Brain pericyte (primary cell): Measurements from ENCODE around the gene AFM.

ENCODE experiments used
- DNase-seq: peaks from one replicate; pipeline ENCODE4 v3.0.0-alpha.2; 2012; ENCODE audit warnings: low read depth, low spot score

Gene AFM

GRCh38 chr4:73451404-73451803 lies 30.1 kb upstream of the AFM start:
- no peak for DNase-seq

DNA sequence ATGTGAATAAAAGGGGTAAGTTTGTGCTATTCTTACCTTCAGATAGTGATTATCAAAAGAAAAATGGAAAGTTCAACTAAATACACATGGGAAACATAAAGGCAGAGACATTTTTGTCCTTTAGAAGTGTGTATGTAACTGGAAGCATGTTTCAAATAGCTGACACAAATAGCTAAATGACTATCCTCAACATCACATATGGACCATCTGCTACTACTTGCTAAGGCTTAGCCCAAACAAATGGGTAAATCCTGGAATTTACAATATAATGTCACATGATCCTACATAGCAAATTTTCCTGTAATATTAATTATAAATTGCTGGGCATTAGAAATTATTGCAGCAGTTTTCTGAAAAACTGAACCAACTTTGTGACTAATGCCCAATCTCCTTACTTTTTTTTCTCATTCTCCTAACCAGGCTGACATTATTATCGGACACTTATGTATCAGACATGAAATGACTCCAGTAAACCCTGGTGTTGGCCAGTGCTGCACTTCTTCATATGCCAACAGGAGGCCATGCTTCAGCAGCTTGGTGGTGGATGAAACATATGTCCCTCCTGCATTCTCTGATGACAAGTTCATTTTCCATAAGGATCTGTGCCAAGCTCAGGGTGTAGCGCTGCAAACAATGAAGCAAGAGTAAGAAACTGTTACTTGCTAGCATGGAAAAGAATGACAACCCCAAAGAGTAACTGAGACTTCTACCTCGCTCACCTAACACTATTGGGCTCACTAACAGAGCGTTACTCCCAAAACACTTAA lies 29.4 kb upstream of the AFM start:
- no peak for DNase-seq

- DNase-seq, result no peak
These were observed 28.4 kb upstream of the AFM start for GRCh38 chr4:73452953-73453700.

GRCh38 chr4:73453701-73454005 lies 27.9 kb upstream of the AFM start:
- DNase-seq, result no peak

DNA sequence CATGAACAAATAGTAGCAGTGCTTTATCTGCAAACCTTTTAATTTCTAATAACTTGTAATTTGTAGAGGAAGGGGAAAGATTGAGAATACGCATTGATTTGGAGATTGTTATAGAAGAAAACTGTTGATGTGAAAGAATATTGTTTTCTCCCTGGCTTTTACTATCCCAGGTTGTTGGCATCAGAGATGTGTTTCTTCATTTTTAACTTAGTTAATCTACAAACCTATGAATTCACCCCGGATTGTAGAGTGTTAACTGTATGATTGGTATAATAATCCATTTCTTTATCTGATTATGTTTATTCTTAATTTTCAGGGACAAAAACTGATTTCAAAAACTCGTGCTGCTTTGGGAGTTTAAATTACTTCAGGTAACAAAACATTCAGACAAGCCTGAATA lies 26.6 kb upstream of the AFM start:
- no peak for DNase-seq

DNA sequence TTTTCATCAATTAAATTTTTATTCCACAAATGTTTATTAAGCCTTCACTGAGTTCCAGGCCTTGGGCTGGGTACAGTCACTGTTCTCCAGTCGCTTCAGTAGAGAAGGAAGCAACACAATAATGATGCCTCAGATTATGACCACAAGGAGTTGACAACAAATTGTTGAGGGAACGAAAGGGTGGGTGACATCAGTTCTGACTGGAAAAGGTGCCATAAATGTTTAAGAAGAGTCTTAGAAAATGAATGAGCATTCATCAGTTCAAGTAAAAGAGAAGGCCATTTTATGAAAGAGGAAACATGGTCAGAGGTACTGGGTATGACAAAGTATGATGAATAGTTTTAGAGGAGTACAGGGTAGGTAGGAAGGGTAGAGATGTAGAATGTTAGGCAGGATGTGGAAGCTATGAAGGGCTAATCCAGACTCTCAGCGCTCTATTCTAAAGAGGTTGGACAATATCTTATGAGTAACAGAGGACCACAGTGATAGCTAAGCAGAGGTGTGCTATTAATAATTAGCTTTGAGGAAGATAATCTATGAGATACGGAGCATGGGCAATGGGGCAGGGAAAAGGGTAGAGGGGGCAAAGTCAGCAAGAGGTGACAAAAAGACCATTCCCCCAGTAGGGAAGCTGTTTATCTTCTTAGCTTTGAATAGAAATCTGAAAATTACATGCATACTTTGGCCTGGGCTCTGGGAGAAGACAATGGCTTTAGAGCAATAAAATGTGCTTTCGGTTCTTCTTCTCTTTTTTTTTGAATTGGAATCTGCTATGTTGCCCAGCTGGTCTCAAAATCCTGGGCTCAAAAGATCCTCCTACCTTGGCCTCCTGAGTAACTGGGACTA lies 25.1 kb upstream of the AFM start:
- no peak for DNase-seq

DNA sequence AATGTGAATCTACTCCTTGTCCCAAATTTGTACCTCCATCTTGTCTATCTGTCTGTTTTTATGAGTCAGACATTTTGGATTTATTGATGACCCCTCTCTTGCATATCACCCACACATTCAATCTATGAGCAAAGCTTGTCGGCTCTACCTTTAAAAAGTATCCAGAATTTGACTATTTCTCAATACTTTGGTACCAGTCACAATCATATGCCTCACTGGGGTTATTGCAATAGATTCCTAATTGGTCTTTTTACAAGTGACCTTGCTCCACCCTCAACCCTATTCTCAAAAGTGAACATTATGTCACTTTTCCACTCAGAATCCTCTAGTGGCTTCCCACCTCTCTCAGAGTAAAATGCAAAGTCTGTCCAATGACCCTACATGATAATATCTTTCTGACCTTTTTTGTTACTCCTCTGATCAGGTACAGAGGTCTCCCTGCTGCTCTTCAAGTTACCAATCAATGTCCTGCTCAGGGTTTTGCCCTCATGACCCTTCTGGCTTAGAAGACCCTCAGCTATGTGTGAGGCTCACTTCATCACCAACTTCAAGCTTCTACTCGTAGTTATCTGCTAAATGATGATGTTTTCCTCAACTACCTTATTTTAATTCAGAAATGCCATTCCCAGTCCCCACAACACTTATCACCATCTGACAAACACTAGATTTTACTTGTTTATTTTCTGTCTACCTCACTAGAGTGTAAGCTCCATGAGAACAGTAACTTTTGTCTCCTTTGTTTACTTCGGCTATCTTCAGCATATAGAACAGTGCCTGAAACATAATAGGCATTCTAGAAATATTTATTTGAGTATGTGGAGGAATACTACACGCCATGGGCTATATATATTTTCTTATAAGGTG lies 23.1 kb upstream of the AFM start:
- no peak for DNase-seq

GRCh38 chr4:73459048-73459421 lies 22.5 kb upstream of the AFM start:
- DNase-seq, result no peak

DNA sequence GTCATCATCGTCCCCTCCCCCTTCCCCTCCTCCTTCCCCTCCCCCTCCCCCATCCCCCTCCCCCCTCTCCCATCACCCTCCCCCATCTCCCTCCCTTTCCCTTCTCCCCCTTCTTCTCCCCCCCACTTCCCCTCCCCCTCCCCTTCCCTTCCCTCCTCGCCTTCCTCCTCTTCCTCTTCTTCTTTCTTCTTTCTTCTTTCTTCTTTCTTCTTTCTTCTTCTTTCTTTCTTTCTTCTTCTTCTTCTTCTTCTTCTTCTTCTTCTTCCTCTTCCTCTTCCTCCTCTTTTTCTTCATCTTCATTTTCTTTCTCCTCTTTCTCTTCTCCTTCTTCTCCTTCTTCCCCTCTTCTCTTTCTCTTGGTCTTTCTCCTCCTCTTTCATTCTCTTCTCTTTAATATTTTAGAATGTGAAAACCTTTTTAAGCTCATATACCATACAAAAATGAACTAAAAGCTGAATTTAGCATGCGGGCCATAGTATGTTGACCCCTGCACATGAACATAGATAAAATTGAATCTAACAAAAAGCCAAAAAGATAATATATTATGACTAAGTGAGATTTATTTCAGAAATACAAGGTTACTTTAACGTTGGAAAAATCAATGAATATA lies 20.5 kb upstream of the AFM start:
- DNase-seq, result no peak

- no peak for DNase-seq
These were observed 13.4 kb upstream of the AFM start for GRCh38 chr4:73468170-73468569.

- DNase-seq, result no peak
These were observed 10.8 kb upstream of the AFM start for GRCh38 chr4:73470728-73471127.

GRCh38 chr4:73477176-73477575 lies 4.4 kb upstream of the AFM start:
- no peak for DNase-seq

GRCh38 chr4:73479323-73479722 lies 2.2 kb upstream of the AFM start:
- DNase-seq, result no peak

- no peak for DNase-seq
These were observed 3.5 kb downstream of the AFM start for GRCh38 chr4:73485085-73485484.

DNA sequence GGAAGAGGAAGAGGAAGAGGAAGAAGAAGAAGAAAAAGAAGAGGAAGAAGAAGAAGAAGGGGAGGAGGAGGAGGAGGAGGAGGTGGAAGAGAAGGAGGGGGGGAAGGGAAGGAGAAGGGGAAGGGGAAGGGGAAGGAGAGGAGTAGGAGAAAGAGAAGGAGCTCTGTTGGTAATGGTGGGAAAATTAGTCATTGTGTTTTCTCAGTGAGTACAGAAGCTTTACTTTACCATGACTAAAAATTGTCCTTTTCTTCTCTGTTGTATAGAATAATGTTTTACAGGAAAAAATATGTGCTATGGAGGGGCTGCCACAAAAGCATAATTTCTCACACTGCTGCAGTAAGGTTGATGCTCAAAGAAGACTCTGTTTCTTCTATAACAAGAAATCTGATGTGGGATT lies 4.1 kb downstream of the AFM start:
- DNase-seq, result no peak

GRCh38 chr4:73486497-73486896 lies 5.0 kb downstream of the AFM start:
- DNase-seq, result no peak

- no peak for DNase-seq
These were observed 5.7 kb downstream of the AFM start for GRCh38 chr4:73487233-73487632.

DNA sequence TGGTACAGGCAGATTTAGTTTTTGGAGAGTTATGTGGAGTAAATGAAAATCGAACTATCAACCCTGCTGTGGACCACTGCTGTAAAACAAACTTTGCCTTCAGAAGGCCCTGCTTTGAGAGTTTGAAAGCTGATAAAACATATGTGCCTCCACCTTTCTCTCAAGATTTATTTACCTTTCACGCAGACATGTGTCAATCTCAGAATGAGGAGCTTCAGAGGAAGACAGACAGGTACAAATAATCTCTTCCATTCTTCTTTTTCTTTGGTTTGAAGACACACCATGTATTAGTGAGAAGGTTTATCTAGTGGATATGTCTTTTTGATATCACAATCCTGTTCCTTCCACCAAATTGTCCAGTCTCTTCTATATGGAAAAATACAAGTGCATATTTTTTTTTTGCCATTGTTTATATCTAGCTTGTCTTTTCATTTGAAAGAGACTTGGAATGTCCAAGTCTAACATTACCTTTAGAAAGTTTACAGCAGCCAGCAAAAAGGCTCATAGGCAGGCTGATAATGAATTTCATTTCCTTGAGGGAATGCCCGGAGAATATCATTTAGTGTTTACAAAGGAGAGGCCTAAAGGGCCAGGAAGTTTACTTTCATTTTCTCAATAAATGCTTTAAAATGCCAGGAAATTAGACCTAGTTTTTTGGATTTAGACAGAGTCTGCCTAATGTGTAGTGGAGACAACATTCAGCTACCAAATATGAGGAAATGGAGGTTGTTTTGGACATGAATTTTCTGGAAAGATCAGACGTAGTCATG lies 18.6 kb downstream of the AFM start:
- no peak for DNase-seq

DNA sequence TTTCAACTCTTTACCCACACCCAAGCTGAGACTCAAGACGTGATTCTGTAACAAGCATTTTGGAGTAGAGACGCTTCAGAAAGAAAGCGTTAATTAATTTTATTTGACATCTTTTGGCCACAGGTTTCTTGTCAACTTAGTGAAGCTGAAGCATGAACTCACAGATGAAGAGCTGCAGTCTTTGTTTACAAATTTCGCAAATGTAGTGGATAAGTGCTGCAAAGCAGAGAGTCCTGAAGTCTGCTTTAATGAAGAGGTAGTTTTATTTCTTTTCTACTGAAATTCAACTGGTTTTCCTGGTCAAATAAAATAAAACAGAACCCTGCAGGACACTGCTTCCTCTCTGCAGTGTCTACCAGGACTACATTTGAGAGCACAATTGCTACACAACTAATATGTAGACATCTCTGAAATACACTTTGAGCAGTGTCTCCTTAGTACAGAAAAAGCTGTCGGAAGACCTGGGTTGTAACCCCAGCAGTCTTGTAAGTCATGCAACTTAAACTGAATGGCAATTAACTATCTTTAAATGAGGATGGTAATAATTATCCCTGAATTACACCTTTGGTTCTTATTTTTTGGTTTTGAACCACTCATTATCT lies 20.2 kb downstream of the AFM start:
- DNase-seq, result no peak

GRCh38 chr4:73505567-73505966 lies 24.0 kb downstream of the AFM start:
- DNase-seq, result no peak
